Bronchial epithelial cell (primary cell): Measurements from ENCODE around the gene HDAC6. TPM values are rescaled to one million over a fixed set of nuclear protein-coding genes. Genes with fewer than 3 reads are reported as not detected.

Source experiments
- DNase-seq: peaks from one replicate; pipeline ENCODE4 v3.0.0-alpha.2; 2010; ENCODE audit warnings: low read depth
- FAIRE-seq: peaks from 2 replicates; lab custom pipeline; 2011; peaks lifted over from hg19 to GRCh38; lab: Jason Lieb, UNC
- H3K27me3 ChIP-seq: 2 replicates; pipeline ENCODE4 v1.5.1; 2011; ENCODE audit warnings: low read length; ENCODE audit not compliant: control insufficient read depth, insufficient read depth
- H3K36me3 ChIP-seq: 2 replicates; pipeline ENCODE4 v1.5.1; 2011; ENCODE audit warnings: low read length; ENCODE audit not compliant: control insufficient read depth, insufficient read depth
- H3K4me3 ChIP-seq: 2 replicates; pipeline ENCODE4 v1.5.1; 2011; ENCODE audit warnings: mild to moderate bottlenecking, low read depth, low read length, control low read depth
- total RNA-seq: library from RNA; depleted of rRNA; stranded (reverse); fragments of >200 nt; gene quantifications from 2 replicates; pipeline ENCODE4 v1.2.1, GENCODE V29; 2014
- TF ChIP-seq, protein P1 (sequence below): IDR thresholded peaks from 2 replicates; pipeline ENCODE4 v1.5.1; 2011; ENCODE audit warnings: mild to moderate bottlenecking, moderate library complexity, low read length, control low read depth, inconsistent platforms; ENCODE audit not compliant: insufficient read depth, severe bottlenecking

The HDAC6 gene
- total RNA-seq, 1 donor from 2014 or later: 33.2 TPM

DNA sequence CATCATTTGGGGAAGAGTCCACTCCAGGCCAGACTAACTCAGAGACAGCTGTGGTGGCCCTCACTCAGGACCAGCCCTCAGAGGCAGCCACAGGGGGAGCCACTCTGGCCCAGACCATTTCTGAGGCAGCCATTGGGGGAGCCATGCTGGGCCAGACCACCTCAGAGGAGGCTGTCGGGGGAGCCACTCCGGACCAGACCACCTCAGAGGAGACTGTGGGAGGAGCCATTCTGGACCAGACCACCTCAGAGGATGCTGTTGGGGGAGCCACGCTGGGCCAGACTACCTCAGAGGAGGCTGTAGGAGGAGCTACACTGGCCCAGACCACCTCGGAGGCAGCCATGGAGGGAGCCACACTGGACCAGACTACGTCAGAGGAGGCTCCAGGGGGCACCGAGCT is 21.2 kb downstream of the HDAC6 start:
- no peak overlapping the region for H3K4me3 ChIP-seq
- H3K27me3 ChIP-seq: no peaks in the 10 kb centered on the region
- DNase-seq (no peak), FAIRE-seq (no peak)
- H3K36me3 ChIP-seq: no peaks in the 10 kb centered on the region
- TF ChIP-seq, protein P1, sequence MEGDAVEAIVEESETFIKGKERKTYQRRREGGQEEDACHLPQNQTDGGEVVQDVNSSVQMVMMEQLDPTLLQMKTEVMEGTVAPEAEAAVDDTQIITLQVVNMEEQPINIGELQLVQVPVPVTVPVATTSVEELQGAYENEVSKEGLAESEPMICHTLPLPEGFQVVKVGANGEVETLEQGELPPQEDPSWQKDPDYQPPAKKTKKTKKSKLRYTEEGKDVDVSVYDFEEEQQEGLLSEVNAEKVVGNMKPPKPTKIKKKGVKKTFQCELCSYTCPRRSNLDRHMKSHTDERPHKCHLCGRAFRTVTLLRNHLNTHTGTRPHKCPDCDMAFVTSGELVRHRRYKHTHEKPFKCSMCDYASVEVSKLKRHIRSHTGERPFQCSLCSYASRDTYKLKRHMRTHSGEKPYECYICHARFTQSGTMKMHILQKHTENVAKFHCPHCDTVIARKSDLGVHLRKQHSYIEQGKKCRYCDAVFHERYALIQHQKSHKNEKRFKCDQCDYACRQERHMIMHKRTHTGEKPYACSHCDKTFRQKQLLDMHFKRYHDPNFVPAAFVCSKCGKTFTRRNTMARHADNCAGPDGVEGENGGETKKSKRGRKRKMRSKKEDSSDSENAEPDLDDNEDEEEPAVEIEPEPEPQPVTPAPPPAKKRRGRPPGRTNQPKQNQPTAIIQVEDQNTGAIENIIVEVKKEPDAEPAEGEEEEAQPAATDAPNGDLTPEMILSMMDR: no peak

DNA sequence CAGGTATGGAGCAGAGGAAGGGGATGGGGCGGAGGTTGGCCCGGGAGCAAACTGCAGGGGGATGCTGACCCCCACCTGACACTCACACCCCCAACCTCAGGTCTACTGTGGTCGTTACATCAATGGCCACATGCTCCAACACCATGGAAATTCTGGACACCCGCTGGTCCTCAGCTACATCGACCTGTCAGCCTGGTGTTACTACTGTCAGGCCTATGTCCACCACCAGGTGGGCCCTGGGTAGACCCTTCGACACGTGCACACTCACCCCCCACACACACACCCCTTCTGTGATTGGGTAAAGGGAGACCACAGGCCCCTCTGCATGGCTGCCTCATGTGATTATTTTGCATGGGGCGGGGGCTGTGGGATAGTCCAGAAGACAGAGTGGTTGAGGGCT is 22.2 kb downstream of the HDAC6 start:
- DNase-seq: no peak
- TF ChIP-seq, protein P1: no peak
- no peaks in the 10 kb centered on the region for H3K36me3 ChIP-seq

DNA sequence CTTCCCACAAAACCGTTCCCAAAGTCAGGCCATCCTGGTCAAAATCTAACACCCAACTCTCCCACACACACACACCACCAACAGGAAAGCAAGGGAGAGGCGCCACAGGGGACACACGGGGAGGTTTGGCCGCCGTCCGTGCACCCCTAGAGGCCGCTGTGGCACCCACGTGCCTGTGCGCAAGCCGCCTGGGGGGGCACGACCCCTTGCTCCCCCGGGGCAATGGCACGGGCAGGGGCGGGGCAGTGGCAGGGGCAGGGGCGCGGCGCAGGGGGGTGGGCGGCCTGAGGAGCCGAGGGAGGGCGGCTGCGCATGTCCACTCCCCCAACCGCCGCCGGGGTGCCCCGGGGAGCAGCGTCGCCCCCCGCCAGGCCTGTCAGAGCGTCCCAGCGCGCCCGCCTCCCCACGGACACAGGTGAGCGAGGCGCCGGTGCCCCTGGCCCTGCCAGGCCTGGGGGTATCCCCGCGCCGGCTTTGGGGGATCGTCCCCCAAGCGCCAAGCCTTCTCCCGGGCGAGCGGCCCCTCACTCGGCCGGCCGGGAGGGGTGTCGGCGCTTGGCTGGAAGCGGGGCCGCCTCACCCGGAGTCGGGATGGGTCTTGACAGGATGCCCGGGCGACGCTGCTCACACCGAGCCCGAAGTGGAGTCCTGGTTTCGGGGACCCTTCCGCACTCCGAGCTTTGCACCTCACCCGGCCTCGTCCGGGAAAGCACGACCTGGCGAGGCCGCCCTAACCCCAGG is 24.4 kb downstream of the HDAC6 start, which contains the start of gene ERAS:
Gene ERAS, plus strand, starts transcription at position 379 of the 741 bp plus-strand sequence. CDS start 2,611 bp downstream, outside the sequence.
- H3K36me3 ChIP-seq: no peaks in the 10 kb centered on the region
- FAIRE-seq: no peak
- no peak within 1 kb of the TSS for H3K4me3 ChIP-seq
- no peak for DNase-seq
- TF ChIP-seq, protein P1: no peak
- H3K27me3 ChIP-seq: no peaks in the 10 kb centered on the region

More for the DNA sequence above, 22.2 kb downstream of the HDAC6 start:
- no peaks in the 10 kb centered on the region for H3K27me3 ChIP-seq
- FAIRE-seq: no peak
- H3K4me3 ChIP-seq: no peak overlapping the region

DNA sequence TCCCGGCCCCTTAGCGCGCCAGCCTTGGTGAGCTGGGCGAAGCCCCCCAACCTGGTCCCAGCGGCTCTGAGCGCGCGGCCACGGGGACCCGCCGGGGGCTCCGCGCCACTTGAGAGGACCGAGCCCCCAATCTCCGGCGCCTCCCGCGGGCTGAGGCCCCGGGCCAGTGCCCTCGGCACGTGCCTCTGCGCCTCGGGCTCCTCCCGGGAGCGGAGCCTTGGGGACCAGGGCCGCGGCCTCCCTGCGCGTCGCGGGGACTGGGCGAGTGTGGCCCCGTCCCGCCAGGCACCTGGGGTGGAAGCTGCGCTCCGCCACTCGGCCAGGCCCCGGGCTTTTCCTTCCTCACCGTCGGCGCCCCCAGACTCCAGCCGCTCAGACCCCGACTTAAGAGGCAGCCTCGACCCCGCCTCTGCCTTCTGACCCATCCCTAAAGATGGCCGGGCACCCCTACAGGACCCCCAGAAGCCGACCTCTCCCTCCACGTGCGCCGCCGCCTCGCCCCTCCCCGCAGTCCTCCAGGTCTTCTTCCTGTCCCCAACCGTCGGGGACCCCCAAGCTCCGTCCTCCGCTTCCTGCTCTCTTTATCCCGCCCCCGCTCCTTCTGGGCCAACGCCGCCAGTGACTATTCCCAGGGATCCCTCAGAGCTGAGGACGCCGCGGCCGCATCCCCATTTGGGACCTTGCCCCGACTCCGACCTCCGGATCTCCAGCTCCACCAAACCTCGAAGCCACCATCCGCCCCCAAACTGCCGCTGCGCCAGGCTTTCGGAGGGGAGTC is 25.2 kb downstream of the HDAC6 start:
- DNase-seq (no peak), FAIRE-seq (no peak)
- H3K27me3 ChIP-seq: no peaks in the 10 kb centered on the region
- H3K4me3 ChIP-seq: no peak overlapping the region
- H3K36me3 ChIP-seq: no peaks in the 10 kb centered on the region
- TF ChIP-seq, protein P1: no peak

DNA sequence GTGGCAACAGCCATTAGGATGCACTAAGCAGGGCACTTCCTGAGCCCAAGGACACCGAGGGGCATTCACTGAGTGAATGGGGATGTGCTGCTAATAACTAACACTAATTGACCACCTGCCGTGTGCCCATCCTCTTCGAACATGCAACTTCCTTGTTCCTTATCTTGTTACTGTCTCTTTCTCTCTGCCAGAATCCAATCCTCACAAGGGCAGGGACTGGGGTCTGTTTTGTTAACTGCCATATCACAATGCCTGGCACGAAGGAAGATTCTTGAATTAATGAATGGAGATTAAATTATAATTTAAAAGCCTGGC is 25.7 kb downstream of the HDAC6 start:
- FAIRE-seq (no peak), DNase-seq (no peak)
- no peaks in the 10 kb centered on the region for H3K36me3 ChIP-seq
- TF ChIP-seq, protein P1: no peak
- H3K4me3 ChIP-seq: no peak overlapping the region
- H3K27me3 ChIP-seq: no peaks in the 10 kb centered on the region
